K562 (cell line): ENCODE results near the gene CENPB. TPM values are rescaled to one million over a fixed set of nuclear protein-coding genes. Genes with fewer than 3 reads are reported as not detected.

Source experiments
- ATAC-seq: fragments of 200-7000 bp; cut with Tn5 transposase; 3 replicates; pipeline ENCODE4 v1.9.1; 2020; ENCODE audit warnings: moderate library complexity
- BruUV-seq: library from RNA; stranded (reverse); fragments of 400-500 nt; replicated peaks from 2 replicates; lab custom pipeline; 2021; lab: Mats Ljungman, UMichigan
- CTCF ChIA-PET: fragments of 300-600 bp; formaldehyde crosslinking; extraction: SDS; loops from one replicate; lab custom pipeline; 2021; ENCODE audit warnings: low intra/inter-chr PET ratio; lab: Yijun Ruan, JAX
- POLR2A ChIA-PET: fragments of 300-600, 350-650 bp; sonication (Branson Sonifier 250); formaldehyde crosslinking; extraction: SDS; loops from one replicate; lab custom pipeline; 2021; ENCODE audit warnings: antibody characterized with exemption, inconsistent platforms; lab: Yijun Ruan, JAX
- DNase-seq, 4 experiments: peaks; one replicate each; pipeline versions ENCODE4 v3.0.0 to v3.0.0-alpha.2; 2011 to 2018; ENCODE audit warnings: low spot score in 3 of 4, mixed read lengths in 3 of 4; ENCODE audit errors: extremely low read depth in 1 of 4
- FAIRE-seq: peaks from 2 replicates; lab custom pipeline; 2011; peaks lifted over from hg19 to GRCh38; lab: Jason Lieb, UNC
- H2AFZ ChIP-seq: 2 replicates; pipeline ENCODE4 v1.6.0; 2011; ENCODE audit warnings: low read depth, low read length, control low read depth, inconsistent platforms
- H3K27ac ChIP-seq: fragments of 200-600 bp; 3 replicates; pipeline ENCODE4 v1.8.0; 2011; ENCODE audit warnings: low read depth, mild to moderate bottlenecking, control low read depth, inconsistent platforms, low read length, moderate library complexity, mixed read lengths; ENCODE audit errors: extremely low read depth
- H3K27me3 ChIP-seq, 2 experiments: fragments of 300-600 bp in 1 of 2; 2 replicates in 1 of 2; 3 replicates in 1 of 2; pipeline versions ENCODE4 v1.6.0 to v1.8.0; 2011; ENCODE audit warnings: inconsistent platforms in 2 of 2, low read length in 2 of 2, mild to moderate bottlenecking in 1 of 2, mixed read lengths in 1 of 2, moderate library complexity in 1 of 2; ENCODE audit not compliant: control insufficient read depth in 2 of 2, insufficient read depth in 2 of 2
- H3K36me3 ChIP-seq: fragments of 300-600 bp; 3 replicates; pipeline ENCODE4 v1.8.0; 2011; ENCODE audit warnings: mild to moderate bottlenecking, low read length, inconsistent platforms; ENCODE audit not compliant: control insufficient read depth, insufficient read depth
- H3K4me1 ChIP-seq, 2 experiments: fragments of 200-600 bp in 1 of 2; replicated peaks in 1 of 2; 2 replicates in 1 of 2; 3 replicates in 1 of 2; pipeline versions ENCODE4 v1.5.1 to v1.8.0; 2011; ENCODE audit warnings: inconsistent platforms in 2 of 2, low read length in 2 of 2, mild to moderate bottlenecking in 1 of 2, mixed read lengths in 1 of 2, moderate library complexity in 1 of 2; ENCODE audit not compliant: control insufficient read depth in 2 of 2, insufficient read depth in 2 of 2
- H3K4me2 ChIP-seq: 2 replicates; pipeline ENCODE4 v1.6.1; 2011; ENCODE audit warnings: low read length, control low read depth, inconsistent platforms, mixed read lengths; ENCODE audit not compliant: insufficient read depth
- H3K4me3 ChIP-seq: fragments of 200-600 bp; sonication (generic), shearing (Covaris generic); 2 replicates; pipeline ENCODE4 v1.5.1; 2016; ENCODE audit warnings: control low read depth, inconsistent platforms
- H3K79me2 ChIP-seq: fragments of 200-600 bp; 3 replicates; pipeline ENCODE4 v1.8.0; 2011; ENCODE audit warnings: low read length, inconsistent platforms; ENCODE audit not compliant: control insufficient read depth, insufficient read depth
- H3K9ac ChIP-seq, 2 experiments: 2 replicates each; pipeline versions ENCODE4 v1.6.0 to v1.6.1; 2011; ENCODE audit warnings: low read depth in 2 of 2, low read length in 2 of 2, control low read depth in 1 of 2, inconsistent platforms in 1 of 2, mild to moderate bottlenecking in 1 of 2, mixed read lengths in 1 of 2; ENCODE audit not compliant: insufficient read depth in 1 of 2
- H3K9me1 ChIP-seq: one replicate; pipeline ENCODE4 v1.6.0; 2011; ENCODE audit warnings: inconsistent platforms, mild to moderate bottlenecking, low read length, moderate library complexity; ENCODE audit not compliant: control insufficient read depth, insufficient read depth
- H3K9me3 ChIP-seq: replicated peaks from 2 replicates; pipeline ENCODE4 v1.5.1; 2011; ENCODE audit warnings: low read depth, low read length, inconsistent platforms; ENCODE audit not compliant: control insufficient read depth, insufficient read depth
- H4K20me1 ChIP-seq: replicated peaks from 2 replicates; pipeline ENCODE4 v1.6.1; 2011; ENCODE audit warnings: low read length, inconsistent platforms, mixed read lengths; ENCODE audit not compliant: control insufficient read depth, insufficient read depth
- LARP7 ChIP-seq: fragments of 450-650 bp; IDR thresholded peaks from 2 replicates; pipeline ENCODE4 v1.6.1; 2016
- MAFF ChIP-seq: IDR thresholded peaks from 2 replicates; pipeline ENCODE4 v1.6.1; 2012; ENCODE audit warnings: low read length, improper control_type of control experiment
- NCOA2 ChIP-seq, 2 experiments: fragments of 450-650 bp; IDR thresholded peaks; 2 replicates each; pipeline ENCODE4 v1.6.1; 2018; ENCODE audit warnings: mild to moderate bottlenecking in 2 of 2, moderate library complexity in 1 of 2; ENCODE audit not compliant: partially characterized antibody in 2 of 2
- POLR2AphosphoS2 ChIP-seq: IDR thresholded peaks from 2 replicates; pipeline ENCODE4 v1.6.1; 2012; ENCODE audit warnings: low read length, improper control_type of control experiment
- ZBTB17 ChIP-seq: fragments of 450-650 bp; formaldehyde crosslinking; IDR thresholded peaks from 2 replicates; pipeline ENCODE4 v1.4.0; 2020; ENCODE audit warnings: mild to moderate bottlenecking
- ZNF586 ChIP-seq: fragments of 450-650 bp; formaldehyde crosslinking; conservative IDR thresholded peaks from 2 replicates; pipeline ENCODE4 v1.4.0; 2020; ENCODE audit warnings: mild to moderate bottlenecking, moderate library complexity
- WGBS: fragments of 100-300 bp; shearing (Covaris generic); methylation state at CpG from one replicate; pipeline ENCODE4 v1.1.6; 2016; ENCODE audit warnings: low coverage, mixed read lengths; ENCODE audit not compliant: insufficient coverage; ENCODE audit errors: missing lambda C conversion rate; 5-methylcytosine and 5-hydroxymethylcytosine counted together
- in situ Hi-C: fragments of 300-500 bp; cut with MboI; formaldehyde crosslinking; loops from 4 replicates; pipeline ENCODE4 v1.15.0; 2018; ENCODE audit warnings: inconsistent platforms, mixed read lengths
- intact Hi-C: fragments of 100-400 bp; cut with micrococcal nuclease; formaldehyde crosslinking; loops from 2 replicates; pipeline ENCODE4 v1.14.2; 2022
- polyA plus RNA-seq, 8 experiments: library from polyadenylated mRNA; depleted of rRNA in 4 of 8; stranded (reverse) in 5 of 8; unstranded in 3 of 8; fragments of >200 nt; fragmentation: Nextera tagmentation in 2 of 8; fragmentation: Illumina TruSeq in 1 of 8; extraction: Ambion mirVana in 2 of 8; extraction: Trizol in 1 of 8; gene quantifications; 2 replicates each; pipeline versions ENCODE4 v1.2.1 to v1.2.3, GENCODE V29; 2011 to 2014; ENCODE audit warnings: inconsistent platforms in 1 of 8, missing spikeins in 1 of 8
- total RNA-seq, 7 experiments: library from RNA; depleted of rRNA in 6 of 7; stranded (reverse); fragments of >200 nt in 6 of 7; fragmentation: Illumina TruSeq in 2 of 7; extraction: Trizol in 2 of 7; gene quantifications; 2 replicates each; pipeline versions ENCODE4 v1.2.1 to v1.2.3, GENCODE V29; 2011 to 2021; ENCODE audit warnings: low replicate concordance in 1 of 7
- TF ChIP-seq, protein P1 (sequence below): fragments of 450-650 bp; IDR thresholded peaks from 2 replicates; pipeline ENCODE4 v1.6.1; 2016
- TF ChIP-seq, protein P2 (sequence below): fragments of 250-450 bp; sonication (Bioruptor Pico); IDR thresholded peaks from 2 replicates; pipeline ENCODE4 v1.8.0; 2022; ENCODE audit warnings: inconsistent platforms

CENPB gene
- total and polyA plus RNA-seq, 9 of the 15 experiments (the other 6 are each of a cell fraction or from before 2014, with no cell fraction given): 0.17 to 70.8 (median 24.9) TPM

DNA sequence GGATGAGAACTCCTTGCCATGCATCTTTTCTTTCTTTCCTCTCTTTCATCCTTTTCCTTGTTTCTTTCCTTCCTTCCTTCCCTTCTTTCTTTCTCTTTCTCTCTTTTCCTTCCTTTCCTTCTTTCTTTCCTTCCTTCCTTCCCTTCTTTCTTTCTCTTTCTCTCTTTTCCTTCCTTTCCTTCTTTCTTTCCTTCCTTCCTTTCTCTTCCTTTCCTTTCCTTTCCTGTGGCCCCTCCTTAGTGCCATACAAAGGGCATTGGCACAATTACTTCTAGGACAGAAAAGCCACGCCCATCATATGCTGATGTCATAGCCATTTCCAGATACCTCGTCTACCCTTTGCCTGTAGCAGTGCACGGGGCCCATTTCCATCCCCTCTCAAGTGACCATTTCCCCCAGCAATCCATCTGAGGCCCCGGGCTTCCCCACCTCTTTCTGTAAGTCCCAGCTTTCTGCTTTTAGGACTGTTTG, 2.2 kb upstream of the CENPB start (continued):
- TF ChIP-seq, protein P1, sequence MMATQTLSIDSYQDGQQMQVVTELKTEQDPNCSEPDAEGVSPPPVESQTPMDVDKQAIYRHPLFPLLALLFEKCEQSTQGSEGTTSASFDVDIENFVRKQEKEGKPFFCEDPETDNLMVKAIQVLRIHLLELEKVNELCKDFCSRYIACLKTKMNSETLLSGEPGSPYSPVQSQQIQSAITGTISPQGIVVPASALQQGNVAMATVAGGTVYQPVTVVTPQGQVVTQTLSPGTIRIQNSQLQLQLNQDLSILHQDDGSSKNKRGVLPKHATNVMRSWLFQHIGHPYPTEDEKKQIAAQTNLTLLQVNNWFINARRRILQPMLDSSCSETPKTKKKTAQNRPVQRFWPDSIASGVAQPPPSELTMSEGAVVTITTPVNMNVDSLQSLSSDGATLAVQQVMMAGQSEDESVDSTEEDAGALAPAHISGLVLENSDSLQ: peak; percentile 49

DNA sequence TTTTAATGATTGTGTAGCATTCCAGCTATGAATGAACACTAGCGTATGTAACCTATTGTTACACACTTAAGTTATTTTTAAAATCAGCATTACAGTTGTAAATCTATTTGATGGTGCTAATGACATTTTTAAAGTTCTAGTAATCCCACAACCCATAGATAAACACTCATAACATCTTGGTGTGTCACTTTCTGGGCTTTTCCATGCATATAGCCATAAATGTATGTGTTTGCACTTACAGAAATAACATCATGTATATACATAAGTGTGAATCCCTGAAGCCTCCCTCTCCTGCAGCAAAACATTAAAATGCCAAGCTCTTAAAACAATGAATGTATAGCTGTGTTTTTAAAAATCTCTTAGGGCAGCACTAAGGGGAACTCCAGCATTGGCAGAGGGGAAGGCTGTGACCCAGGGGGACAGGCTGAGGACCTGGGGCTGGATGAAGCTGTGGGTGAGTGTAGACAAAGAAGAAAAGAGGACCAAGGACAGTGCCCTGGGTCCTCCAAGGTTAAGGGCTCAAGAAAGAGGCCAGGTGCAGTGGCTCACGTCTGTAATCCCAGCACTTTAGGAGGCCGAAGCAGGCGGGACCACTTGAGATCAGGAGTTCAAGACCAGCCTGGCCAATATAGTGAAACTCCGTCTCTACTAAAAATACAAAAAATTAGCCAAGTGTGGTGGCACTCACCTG, 929 bp upstream of the CENPB start:
- no peak overlapping the region for H3K27ac ChIP-seq
- H3K9me3 ChIP-seq: no peaks in the 10 kb centered on the region
- peak overlapping the region; percentile 82 for H2AFZ ChIP-seq
- H3K27me3 ChIP-seq: no peaks in the 10 kb centered on the region
- intact Hi-C loops (loop anchor here (2.0 to 10.0 kb wide), 4 partner anchors 33 to 407 kb away; partner anchors contain the start of genes AP5S1 and MAVS), in situ Hi-C loops (no loop called here)
- peaks cover 31% of the 10 kb centered on the region for H3K79me2 ChIP-seq
- no TSS peak for BruUV-seq
- H3K9ac ChIP-seq: peak overlapping the region in 1 of 2 experiments; percentile 14; a peak in 2 of 4 replicates
- FAIRE-seq: no peak
- DNase-seq: no peak
- WGBS: 74% methylated on average over 5 of the region's 5 CpGs
- no peaks in the 10 kb centered on the region for H3K9me1 ChIP-seq
- ChIA-PET POLR2A (interaction anchor here (0.6 kb wide), 1 partner anchor 58 kb away, joined by 3 read pairs; no protein-coding TSS in a partner anchor), CTCF (interaction anchor here (0.6 to 3.4 kb wide), 6 partner anchors 31 to 405 kb away, joined by 3 to 12 read pairs (median 6); partner anchors contain the start of gene AP5S1)
- H3K36me3 ChIP-seq: peaks cover 21% of the 10 kb centered on the region; the same call in 1 of the 3 replicates
- ATAC-seq: no peak
- H4K20me1 ChIP-seq: peaks cover 6% of the 10 kb centered on the region
- no peak overlapping the region for H3K4me3 ChIP-seq
- H3K4me2 ChIP-seq: peak overlapping the region; percentile 58
- peaks cover 8 to 29% of the 10 kb centered on the region in 2 experiments; a peak in 3 of 5 replicates for H3K4me1 ChIP-seq
- TF ChIP-seq POLR2AphosphoS2: no peak
- TF ChIP-seq NCOA2 (IDR thresholded peaks at IDR 0.05; ENCODE audit: partially characterized antibody in 2 of 2): no peak
- TF ChIP-seq, protein P2, sequence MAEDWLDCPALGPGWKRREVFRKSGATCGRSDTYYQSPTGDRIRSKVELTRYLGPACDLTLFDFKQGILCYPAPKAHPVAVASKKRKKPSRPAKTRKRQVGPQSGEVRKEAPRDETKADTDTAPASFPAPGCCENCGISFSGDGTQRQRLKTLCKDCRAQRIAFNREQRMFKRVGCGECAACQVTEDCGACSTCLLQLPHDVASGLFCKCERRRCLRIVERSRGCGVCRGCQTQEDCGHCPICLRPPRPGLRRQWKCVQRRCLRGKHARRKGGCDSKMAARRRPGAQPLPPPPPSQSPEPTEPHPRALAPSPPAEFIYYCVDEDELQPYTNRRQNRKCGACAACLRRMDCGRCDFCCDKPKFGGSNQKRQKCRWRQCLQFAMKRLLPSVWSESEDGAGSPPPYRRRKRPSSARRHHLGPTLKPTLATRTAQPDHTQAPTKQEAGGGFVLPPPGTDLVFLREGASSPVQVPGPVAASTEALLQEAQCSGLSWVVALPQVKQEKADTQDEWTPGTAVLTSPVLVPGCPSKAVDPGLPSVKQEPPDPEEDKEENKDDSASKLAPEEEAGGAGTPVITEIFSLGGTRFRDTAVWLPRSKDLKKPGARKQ (CRISPR knock-in tag): no peak
- TF ChIP-seq LARP7: no peak
- no peak for TF ChIP-seq MAFF
- no peak for TF ChIP-seq ZBTB17 (CRISPR knock-in tag)
- no peak for TF ChIP-seq ZNF586 (CRISPR knock-in tag)
